Cortex of kidney (tissue), 1 donor: Measurements from ENCODE around the gene PALMD.

Experiments
- DNase-seq: peaks from one replicate; lab custom pipeline; 2025; lab: John Stamatoyannopoulos, UW

PALMD gene

DNA sequence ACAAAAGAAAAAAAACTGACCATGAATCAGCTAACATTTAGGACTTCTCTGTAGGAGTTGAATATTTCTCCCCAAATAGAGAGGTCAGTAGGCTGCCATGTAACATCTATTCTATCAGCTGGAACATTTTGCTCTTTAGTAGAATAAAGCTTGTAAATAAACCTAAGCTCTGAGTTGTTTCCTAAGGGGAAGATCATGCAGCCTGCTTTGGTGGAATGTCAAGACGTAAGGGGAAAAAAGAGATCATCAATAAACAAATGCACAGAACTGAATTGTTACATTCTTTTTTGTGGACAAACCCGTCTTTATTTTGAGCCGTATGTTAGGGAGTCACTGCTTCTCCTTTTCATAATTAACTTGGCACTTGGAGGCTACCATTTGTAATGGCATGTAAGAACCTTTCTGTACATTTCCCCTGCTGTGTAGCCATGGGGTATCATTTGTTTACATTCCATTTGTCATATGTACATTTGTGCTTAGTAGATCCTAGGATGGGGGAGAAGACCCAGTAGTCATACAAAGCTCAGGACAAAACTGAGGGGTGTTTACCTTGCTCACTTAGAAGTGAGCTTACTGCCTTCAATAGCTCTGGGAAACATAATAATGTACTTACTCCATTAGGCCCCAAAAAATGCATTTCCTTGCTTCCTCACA is 10.8 kb upstream of the PALMD start:
- DNase-seq: no peak

- DNase-seq: no peak
Observed at GRCh38 chr1:99635664-99636063, 10.2 kb upstream of the PALMD start.

DNA sequence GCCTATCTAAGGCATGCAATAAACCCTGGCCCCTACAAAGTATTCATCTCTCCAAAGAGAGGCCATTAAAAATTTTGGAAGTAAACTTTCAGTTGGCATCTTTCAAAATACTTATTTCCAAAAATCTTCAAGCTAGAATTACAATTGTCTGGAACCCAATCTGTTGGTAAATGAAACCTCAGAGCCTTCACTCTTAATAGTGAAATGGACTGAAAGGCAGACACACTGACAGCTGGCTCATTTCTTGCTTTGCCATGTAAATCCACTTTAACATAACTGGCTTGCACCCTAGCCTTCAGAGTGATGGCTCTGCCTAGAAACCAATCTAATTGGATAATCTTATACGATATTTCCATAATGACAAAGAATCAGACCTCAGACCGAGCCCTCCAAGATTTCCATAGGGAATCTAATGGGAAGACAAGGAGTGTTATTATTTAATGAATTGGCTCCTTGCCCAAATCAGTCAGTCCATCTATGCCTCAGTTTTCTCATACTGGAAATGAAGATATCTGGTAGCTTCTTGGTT is 9.2 kb upstream of the PALMD start:
- DNase-seq: no peak

GRCh38 chr1:99638853-99639252 is 7.1 kb upstream of the PALMD start:
- no peak for DNase-seq

DNA sequence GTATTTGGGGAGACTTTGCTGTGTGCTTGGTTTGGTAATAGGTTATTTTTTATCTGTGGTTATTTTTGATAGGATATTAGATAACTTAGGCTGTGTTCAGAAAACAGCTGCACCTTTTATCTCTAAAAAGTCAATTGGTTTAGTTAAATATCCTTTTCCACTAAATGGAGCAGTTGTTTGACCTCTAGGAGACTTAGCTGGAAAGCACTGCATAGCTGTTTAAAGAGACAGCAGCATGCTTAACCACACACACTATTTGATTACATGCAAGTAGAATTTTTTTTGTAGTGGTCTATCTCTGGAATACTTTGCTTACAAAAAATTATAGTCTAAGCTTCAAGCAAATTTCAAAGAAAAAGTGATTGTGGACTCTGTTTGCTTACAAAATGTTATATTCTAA is 6.5 kb upstream of the PALMD start:
- no peak for DNase-seq

GRCh38 chr1:99639945-99640344 is 6.0 kb upstream of the PALMD start:
- no peak for DNase-seq

DNA sequence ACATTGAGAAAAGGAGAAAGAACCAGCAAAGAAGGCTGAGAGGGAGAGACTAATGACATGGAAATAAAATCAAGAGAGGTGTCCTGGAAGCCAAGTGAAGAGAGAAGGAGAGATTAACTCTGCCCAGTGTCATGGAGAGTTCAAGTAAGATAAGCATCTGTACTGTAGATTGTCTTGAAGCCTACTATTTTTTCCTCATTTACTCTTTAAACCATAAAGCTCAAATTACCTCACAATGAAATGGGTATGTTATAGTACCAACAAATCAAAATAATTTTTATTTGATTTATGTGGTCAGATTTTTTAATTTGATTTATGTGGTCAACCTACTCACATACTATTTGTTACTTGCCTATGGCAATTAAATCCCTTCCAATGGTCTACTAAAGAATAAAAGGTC is 5.2 kb upstream of the PALMD start:
- DNase-seq: no peak

DNA sequence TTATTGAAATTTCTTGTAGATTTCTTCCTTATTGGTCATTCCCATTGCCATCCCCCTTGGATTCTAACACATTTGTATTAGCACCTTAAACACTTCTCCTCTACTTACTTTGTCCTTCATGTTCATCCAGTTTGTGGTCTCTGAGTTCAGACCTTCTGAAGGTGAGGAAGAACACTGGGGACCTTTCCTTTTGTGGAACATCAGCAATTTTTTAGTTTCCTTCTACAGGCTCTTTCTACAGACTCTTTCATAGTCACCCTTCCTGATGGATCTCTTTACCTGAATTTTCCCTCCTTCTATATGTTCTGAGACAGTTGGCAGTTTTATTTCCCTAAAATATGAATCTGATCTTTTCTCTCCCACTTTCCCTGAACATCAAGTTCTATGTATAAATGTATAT is 4.4 kb upstream of the PALMD start:
- no peak for DNase-seq

GRCh38 chr1:99642053-99642452 is 3.9 kb upstream of the PALMD start:
- DNase-seq: no peak

- no peak for DNase-seq
Observed at GRCh38 chr1:99643021-99643779, 2.7 kb upstream of the PALMD start.

GRCh38 chr1:99644279-99645004 is 1.5 kb upstream of the PALMD start:
- DNase-seq: no peak

- no peak for DNase-seq
Observed at GRCh38 chr1:99645203-99645602, 710 bp upstream of the PALMD start.

GRCh38 chr1:99646868-99647267 is 955 bp downstream of the PALMD start:
- DNase-seq: no peak

- DNase-seq: no peak
Observed at GRCh38 chr1:99647490-99647889, 1.6 kb downstream of the PALMD start.

GRCh38 chr1:99648107-99648506 is 2.2 kb downstream of the PALMD start:
- no peak for DNase-seq

GRCh38 chr1:99650030-99650429 is 4.1 kb downstream of the PALMD start:
- no peak for DNase-seq

DNA sequence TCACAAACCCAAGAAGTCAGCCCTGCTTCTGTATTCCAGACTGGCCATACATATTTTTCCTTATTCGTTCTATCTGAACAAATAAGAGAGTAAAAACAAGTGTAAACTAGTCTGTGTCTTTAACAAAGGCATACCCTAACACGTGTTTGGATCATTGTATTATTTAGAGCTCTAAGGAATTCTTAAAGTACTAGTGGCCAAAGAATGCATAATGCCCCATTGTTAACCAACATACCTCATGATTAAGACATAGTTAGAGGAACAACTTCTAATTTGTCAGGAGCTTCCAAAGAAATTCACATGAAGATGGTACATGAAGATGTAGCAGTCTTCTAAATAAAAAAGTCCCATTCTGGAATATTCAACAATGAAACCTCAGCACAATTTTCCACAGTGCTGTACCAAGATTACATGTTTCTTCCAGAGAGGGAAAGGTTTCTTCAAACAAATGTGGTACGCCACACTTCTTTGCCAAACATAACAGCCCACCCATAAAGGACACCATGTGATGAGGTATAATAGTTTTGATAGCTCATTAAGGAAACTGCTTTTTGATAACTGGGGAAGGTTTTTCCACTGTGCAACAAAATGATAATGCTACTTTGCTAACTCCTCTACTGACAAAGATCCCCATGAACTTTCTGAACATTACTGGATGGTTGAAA is 5.0 kb downstream of the PALMD start:
- no peak for DNase-seq

DNA sequence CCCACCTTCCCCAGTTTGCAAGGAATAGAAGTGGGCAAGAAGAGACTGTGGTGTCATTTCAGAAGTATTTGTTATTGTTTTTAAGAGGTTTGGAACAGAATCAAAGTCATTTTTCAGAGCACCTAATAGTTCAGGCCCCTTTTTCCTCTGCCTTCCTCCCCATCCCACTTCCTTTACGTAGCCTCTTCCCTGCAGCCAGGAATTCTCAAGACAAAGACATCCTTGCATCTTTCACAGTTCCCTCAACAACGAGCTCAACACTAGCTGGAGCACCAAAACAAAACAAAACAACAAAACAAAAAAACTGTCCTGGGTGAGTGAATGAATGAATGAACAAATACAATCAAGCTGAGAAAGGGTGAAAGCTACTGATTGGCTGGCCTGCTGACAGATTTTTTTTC is 7.0 kb downstream of the PALMD start:
- no peak for DNase-seq

DNA sequence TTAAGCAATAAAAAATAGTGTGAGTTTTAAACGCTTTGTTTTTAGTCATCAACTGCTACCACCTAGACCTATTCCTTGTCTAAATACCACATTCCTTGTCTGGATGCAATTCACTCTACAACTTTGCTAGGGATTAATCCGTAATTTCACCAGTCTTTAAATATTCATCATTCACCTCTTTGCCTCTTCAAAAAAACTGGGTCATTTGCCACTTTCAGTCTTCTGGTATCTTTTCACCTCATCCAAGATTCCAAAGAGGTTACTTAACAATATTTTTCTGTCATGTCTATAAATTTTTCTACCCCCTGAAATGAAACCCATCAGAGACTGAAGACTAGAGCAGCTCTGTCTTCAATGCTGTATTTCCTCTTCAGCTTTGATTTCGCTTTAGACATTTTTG is 9.5 kb downstream of the PALMD start:
- no peak for DNase-seq

GRCh38 chr1:99656701-99657100 is 10.8 kb downstream of the PALMD start:
- DNase-seq: no peak

GRCh38 chr1:99657213-99658030 is 11.5 kb downstream of the PALMD start:
- DNase-seq: no peak

GRCh38 chr1:99658031-99658290 is 12.0 kb downstream of the PALMD start:
- DNase-seq: no peak
